KMS-11 (cell line): ENCODE measurements around the gene MGAT5B.
"Not testable (repeated sequence)": the region's sequence is repeated elsewhere in the genome, so short reads cannot be mapped to it uniquely, and the experiment has no call there.

Source experiments
- H2AFZ ChIP-seq: fragments of 200-600 bp; sonication (generic); 2 replicates; pipeline ENCODE4 v1.6.1; 2016; ENCODE audit warnings: antibody characterized with exemption, mixed run types, low read depth
- H3K27ac ChIP-seq: fragments of 200-600 bp; sonication (generic); 2 replicates; pipeline ENCODE4 v1.6.1; 2016; ENCODE audit warnings: mild to moderate bottlenecking, mixed run types
- H3K27me3 ChIP-seq: fragments of 200-600 bp; sonication (generic); 2 replicates; pipeline ENCODE4 v1.6.1; 2017; ENCODE audit warnings: mild to moderate bottlenecking, low read depth, mixed run types, moderate library complexity; ENCODE audit not compliant: insufficient read depth
- H3K36me3 ChIP-seq: fragments of 200-600 bp; sonication (generic); 2 replicates; pipeline ENCODE4 v1.6.1; 2017; ENCODE audit warnings: mild to moderate bottlenecking, mixed run types; ENCODE audit not compliant: insufficient read depth
- H3K4me1 ChIP-seq: fragments of 200-600 bp; sonication (generic); 2 replicates; pipeline ENCODE4 v1.6.1; 2016; ENCODE audit warnings: mild to moderate bottlenecking, low read depth, mixed run types; ENCODE audit not compliant: poor library complexity, severe bottlenecking
- H3K4me2 ChIP-seq: fragments of 200-600 bp; sonication (generic); 2 replicates; pipeline ENCODE4 v1.7.0; 2016; ENCODE audit warnings: mild to moderate bottlenecking, mixed run types
- H3K4me3 ChIP-seq: fragments of 200-600 bp; sonication (generic); IDR thresholded peaks from 2 replicates; pipeline ENCODE4 v1.6.1; 2017; ENCODE audit warnings: low read depth, low read length, mixed read lengths; ENCODE audit not compliant: insufficient read depth
- H3K79me2 ChIP-seq: fragments of 200-600 bp; sonication (generic); 2 replicates; pipeline ENCODE4 v1.6.1; 2016; ENCODE audit warnings: low read depth, mixed run types; ENCODE audit not compliant: insufficient read depth
- H3K9ac ChIP-seq: fragments of 200-600 bp; sonication (generic); 2 replicates; pipeline ENCODE4 v1.6.1; 2016; ENCODE audit warnings: mild to moderate bottlenecking, mixed run types
- H4K20me1 ChIP-seq: fragments of 200-600 bp; sonication (generic); 2 replicates; pipeline ENCODE4 v1.6.1; 2016; ENCODE audit warnings: mild to moderate bottlenecking, mixed run types; ENCODE audit not compliant: insufficient read depth
- TF ChIP-seq, protein P1 (sequence below): fragments of 200-600 bp; sonication (generic); conservative IDR thresholded peaks from 2 replicates; pipeline ENCODE4 v1.6.1; 2017; ENCODE audit warnings: low read depth, mild to moderate bottlenecking, antibody characterized with exemption, low read length, moderate library complexity, mixed read lengths

MGAT5B gene

GRCh38 chr17:76840884-76841775 lies 27.1 kb upstream of the MGAT5B start:
- Histone ChIP-seq H3K27ac (no peak overlapping the region), H3K9ac (no peak overlapping the region), H3K79me2 (no peaks in the 10 kb centered on the region), H3K4me1 (peaks cover 25% of the 10 kb centered on the region), H2AFZ (peak overlapping the region; percentile 58; the same call in 1 of the 2 replicates), H4K20me1 (no peaks in the 10 kb centered on the region), H3K4me3 (no peak overlapping the region), H3K4me2 (no peak overlapping the region), H3K27me3 (peaks cover 17% of the 10 kb centered on the region; the same call in 1 of the 2 replicates), H3K36me3 (no peaks in the 10 kb centered on the region)
- TF ChIP-seq, protein P1, sequence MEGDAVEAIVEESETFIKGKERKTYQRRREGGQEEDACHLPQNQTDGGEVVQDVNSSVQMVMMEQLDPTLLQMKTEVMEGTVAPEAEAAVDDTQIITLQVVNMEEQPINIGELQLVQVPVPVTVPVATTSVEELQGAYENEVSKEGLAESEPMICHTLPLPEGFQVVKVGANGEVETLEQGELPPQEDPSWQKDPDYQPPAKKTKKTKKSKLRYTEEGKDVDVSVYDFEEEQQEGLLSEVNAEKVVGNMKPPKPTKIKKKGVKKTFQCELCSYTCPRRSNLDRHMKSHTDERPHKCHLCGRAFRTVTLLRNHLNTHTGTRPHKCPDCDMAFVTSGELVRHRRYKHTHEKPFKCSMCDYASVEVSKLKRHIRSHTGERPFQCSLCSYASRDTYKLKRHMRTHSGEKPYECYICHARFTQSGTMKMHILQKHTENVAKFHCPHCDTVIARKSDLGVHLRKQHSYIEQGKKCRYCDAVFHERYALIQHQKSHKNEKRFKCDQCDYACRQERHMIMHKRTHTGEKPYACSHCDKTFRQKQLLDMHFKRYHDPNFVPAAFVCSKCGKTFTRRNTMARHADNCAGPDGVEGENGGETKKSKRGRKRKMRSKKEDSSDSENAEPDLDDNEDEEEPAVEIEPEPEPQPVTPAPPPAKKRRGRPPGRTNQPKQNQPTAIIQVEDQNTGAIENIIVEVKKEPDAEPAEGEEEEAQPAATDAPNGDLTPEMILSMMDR = no peak

- H3K4me3 ChIP-seq = no peak overlapping the region
- no peaks in the 10 kb centered on the region for H3K36me3 ChIP-seq
- no peaks in the 10 kb centered on the region for H3K79me2 ChIP-seq
- H4K20me1 ChIP-seq = no peaks in the 10 kb centered on the region
- no peak overlapping the region for H3K4me2 ChIP-seq
- no peak overlapping the region for H3K9ac ChIP-seq
- TF ChIP-seq, protein P1 = no peak
- peaks cover 25% of the 10 kb centered on the region for H3K4me1 ChIP-seq
- no peak overlapping the region for H2AFZ ChIP-seq
- H3K27me3 ChIP-seq = peaks cover 17% of the 10 kb centered on the region; the same call in 1 of the 2 replicates
- no peak overlapping the region for H3K27ac ChIP-seq
Observed at GRCh38 chr17:76841776-76842405, 26.3 kb upstream of the MGAT5B start.

DNA sequence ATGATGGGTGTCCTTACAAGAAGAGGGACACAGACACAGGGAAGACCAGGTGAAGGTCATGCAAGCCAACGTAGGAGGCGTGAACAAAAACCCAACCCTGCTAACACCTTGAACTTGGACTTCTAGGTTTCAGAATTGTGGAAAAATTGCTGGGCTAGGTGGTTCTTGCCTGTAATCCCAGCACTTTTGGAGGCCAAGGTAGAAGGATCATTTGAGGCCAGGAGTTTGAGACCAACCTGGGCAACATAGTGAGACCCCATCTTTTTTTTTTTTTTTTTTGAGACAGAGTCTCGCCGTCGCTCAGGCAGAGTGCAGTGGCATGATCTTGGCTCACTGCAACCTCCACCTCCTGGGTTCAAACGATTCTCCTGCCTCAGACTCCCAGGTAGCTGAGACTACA lies 25.1 kb upstream of the MGAT5B start:
- not testable (repeated sequence) for H4K20me1 ChIP-seq, H3K36me3 ChIP-seq, H2AFZ ChIP-seq, H3K4me3 ChIP-seq, H3K4me2 ChIP-seq, H3K9ac ChIP-seq, H3K27ac ChIP-seq, H3K79me2 ChIP-seq
- Histone ChIP-seq H3K27me3 (peaks cover 17% of the 10 kb centered on the region; the same call in 1 of the 2 replicates), H3K4me1 (peaks cover 25% of the 10 kb centered on the region)

GRCh38 chr17:76843703-76844484 lies 24.3 kb upstream of the MGAT5B start:
- Histone ChIP-seq H3K4me2 (no peak overlapping the region), H2AFZ (no peak overlapping the region), H3K4me1 (peaks cover 22% of the 10 kb centered on the region), H3K9ac (no peak overlapping the region), H3K4me3 (no peak overlapping the region), H3K27me3 (peaks cover 17% of the 10 kb centered on the region; the same call in 1 of the 2 replicates), H3K36me3 (no peaks in the 10 kb centered on the region), H4K20me1 (no peaks in the 10 kb centered on the region), H3K27ac (no peak overlapping the region), H3K79me2 (no peaks in the 10 kb centered on the region)
- TF ChIP-seq, protein P1 = no peak
